ENCODE results near the gene HSP90AB1.
"Not testable (repeated sequence)": the region's sequence is repeated elsewhere in the genome, so short reads cannot be mapped to it uniquely, and the experiment has no call there.

HSP90AB1 gene

DNA sequence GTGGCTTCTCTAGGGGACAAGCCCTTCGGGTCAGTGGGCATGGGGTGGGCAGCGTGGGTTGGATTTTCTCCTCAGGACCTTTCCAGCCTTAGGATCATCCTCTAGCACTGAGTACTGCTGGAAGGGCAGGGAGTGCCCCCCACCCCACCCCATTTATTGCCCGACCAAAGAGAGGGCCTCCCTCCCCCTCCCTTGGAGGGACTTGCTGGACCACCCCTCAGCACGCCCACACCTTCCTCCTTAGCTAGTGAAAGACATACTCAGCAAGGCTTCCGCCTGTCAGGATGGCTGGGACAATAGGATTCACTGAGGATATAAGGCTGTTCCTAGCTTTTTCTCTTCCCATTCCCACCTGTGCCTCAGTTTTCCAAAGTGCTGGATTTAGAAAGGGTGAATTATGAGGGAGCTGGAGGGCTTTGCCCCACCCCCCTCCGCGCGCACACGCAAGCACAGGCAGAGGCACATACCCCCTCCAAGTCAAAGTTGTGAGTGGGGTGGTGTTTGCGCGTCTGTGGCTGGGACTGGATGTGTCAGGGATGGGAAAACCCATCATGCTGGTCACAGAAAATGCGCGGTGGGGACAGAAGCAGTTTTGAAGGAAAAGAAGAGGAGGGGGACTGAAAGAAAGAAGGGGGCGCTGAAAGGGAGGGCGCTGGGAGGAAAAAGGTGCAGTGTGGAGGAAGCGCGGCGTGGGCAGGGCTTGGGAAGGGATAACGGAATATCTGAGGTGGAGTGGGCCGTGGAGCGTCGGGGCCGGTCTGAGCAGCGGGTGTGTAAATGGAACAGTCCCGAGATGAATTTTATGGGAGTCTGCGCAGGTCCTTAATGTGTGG, 24.2 kb upstream of the HSP90AB1 start:
- DNase-seq (ENCODE audit: low read depth) = no peak

DNA sequence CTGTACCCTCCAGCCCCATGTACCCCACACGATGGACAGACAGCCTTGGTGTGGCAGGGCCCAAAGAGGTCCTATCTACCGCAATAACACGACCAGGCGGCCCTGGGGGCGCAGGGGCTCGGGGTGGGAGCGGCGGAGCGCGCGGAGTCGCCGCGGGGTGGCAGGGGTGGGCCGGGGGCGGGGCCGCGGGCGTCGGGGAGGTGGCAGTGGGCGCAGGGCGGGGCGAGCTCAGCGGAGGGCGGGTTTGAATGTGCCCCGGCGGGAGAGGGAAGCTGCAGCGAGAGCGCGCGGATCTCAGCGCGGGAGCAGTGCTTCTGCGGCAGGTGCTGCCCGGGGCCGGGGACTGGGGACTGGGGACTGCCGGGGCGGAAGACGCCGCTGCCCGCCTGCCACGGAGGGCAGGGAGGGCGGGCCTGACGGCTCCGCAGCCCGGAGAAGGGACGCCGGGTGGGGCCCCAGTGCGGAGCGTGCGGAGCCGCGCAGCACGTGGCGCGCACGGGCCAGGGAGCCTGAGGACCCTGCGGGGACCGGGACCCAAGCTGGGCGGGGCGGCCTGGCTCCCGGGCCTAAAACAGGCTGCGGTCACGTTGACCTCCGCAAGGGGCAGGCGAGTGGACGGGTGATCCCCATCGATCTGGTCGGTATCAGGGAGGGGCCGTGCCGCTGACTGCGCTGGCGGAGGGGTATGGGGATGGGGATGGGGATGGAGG, 23.4 kb upstream of the HSP90AB1 start, which contains the start of gene SLC29A1:
SLC29A1 (plus strand) TSS at position 277 of the 710 bp plus-strand sequence. CDS start 3,719 bp downstream, outside the sequence.
- peak; percentile 74 for DNase-seq (ENCODE audit: low read depth)

DNA sequence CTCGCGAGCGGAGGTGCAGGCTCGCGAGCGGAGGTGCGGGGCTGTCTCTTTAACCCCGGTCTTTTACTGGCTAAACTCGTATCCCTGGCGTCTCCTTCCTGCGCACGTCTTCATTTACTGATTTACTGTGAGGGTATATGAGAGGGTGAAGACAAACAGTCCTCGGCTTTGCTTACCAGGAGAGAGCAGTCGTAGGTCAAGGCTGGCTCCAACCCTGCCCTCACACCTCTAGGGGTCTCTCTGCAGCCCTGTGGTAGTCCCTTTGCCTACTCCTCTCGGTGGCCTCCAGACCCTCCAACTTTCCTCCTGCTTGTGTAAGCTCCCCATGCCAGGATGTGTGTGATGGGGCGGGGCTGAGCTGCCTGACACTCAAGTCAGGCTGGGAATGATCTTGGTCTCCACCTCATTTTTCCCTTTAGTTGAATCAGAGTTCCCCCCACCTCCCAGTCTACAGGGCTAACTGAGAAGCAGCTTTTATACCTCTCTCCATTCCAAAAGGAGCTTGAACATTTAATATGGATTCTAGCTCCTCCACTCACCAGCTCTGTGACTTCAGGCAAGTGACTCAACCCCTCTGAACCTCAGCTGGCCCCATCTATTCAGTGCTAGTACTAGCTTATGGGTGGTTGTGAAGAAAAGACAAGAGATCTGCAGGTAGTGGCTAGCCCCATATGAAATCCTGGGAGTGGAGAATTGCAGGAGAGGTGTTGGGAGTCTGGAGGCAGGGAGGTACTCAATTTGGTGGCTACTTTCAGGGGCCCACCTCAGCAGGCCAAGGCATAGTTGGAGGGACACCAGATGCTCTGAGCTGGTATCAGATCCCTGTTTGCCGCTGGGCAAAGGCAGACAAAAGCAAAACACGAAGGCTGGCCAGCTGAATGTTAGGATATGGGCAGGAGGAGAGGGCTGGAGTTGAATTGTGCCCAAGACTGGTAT, 22.6 kb upstream of the HSP90AB1 start:
- no peak for DNase-seq (ENCODE audit: low read depth)

DNA sequence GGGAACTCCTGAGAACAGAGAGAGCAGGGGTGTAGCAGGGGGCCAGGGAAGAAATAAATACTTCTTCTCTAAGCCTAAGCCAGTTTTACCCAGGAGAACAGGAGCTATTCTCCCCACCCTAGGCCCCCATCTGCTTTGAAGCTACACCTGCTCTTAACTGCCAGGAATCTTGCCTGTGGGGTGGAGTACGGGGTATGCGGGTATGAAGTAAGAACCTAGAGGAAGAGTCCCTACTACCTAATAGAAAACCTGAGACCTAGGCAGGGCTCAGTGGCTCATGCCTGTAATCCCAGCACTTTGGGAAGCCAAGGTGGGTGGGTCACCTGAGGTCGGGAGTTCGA, 22.0 kb upstream of the HSP90AB1 start:
- DNase-seq (ENCODE audit: low read depth) = no peak

DNA sequence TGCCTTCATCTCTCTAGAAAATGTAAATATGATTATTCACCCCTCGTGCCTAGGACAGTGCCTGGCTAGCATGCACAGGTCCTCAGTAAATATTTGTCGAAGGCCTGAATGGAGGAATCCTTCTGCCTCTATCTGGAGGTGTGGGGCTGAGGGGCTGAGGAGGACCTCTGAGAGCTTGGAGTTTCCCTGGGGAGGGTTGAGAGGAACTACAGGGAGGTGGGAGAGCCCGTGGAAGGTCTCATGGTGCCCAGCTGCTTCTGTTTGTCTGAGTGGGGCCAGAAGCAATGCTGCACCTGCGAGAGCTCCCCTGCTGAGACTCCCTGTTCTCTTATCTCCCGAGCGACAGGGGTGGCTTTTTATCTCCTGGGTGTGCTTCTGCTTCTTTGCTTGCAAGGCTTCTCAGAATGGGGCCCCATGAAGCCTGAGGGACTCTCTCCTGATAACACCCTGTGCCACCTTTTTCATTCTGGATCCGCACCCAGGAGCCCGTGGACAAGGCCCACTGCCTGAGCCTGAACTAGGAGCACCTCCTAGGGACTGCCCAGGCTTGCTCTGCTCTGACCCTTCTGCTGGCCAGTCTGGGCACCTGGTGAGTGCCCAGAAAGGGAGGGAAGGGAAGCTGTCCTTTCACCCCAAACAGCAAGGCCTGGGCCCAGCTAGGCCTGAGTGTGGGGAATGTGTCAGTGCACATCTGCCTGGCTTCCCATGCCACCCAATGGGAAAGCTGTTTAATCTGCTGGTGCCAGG, 21.1 kb upstream of the HSP90AB1 start:
- no peak for DNase-seq (ENCODE audit: low read depth)

DNA sequence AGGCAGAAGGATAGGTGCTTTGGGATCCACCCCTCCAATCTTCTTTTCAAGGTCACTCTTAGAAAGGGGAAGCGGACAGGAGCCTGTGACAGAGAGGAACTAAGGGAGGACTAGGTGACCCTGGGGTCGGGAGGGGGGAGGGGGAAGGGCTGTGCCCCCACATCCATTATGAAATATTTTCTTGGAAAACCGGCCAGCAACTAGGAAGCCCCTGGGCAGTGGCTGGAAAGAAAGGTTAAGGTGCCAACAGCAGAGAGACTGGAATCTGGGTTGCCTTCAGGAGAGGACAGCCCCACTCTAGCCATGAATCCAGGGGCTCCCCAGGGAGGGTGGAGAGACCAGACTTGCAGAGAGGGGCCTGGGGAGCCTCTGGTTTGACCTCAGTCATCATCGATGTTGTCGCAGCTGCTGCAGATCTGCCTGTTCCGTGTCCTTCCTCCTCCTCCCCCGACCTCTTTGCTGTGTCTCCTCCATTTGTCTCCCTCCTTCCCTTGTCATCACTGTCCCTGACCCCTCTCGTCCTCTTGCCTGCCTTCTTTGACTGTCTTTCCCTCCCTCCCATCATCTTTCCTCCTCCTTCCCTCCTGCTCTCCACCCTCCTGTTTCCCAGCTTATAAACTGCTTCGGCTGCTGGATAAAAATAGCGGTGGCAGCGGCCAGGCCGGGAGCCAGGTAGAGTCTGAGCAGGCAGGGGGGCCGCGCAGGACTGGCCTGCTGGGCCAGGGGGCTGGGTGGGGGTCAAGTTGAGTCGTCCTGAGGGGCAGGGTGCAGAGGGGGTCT, 20.3 kb upstream of the HSP90AB1 start:
- no peak for DNase-seq (ENCODE audit: low read depth)

DNA sequence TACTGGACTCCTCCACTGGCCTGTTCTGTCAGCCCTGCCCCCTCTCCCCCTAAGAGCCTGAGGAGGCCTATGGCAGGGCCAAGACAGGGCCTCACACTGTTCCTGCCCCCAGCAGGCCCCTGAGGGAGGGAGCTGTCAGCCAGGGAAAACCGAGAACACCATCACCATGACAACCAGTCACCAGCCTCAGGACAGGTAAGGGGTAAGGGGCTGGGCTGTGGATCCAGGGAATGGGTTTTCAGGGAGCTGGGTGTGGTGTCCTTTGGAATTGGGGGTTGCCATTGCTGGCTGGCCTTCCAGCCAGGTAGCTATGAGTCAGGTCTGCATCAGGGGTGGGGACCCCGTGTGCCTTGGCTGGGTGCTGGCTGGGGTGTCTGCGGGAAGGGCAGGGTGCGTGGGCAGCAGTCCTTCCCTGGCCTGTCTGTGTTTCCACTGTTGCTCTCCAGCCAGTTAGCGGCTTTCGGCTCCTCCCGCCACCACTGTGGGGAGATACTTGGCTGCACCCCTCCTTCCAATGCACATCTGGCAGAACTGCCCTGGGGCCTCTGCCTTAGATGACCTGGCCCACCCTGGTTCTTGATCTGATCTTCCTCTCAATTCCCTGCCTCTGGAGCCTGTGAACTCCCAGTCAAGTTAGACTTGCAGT, 19.6 kb upstream of the HSP90AB1 start:
- DNase-seq (ENCODE audit: low read depth) = no peak

DNA sequence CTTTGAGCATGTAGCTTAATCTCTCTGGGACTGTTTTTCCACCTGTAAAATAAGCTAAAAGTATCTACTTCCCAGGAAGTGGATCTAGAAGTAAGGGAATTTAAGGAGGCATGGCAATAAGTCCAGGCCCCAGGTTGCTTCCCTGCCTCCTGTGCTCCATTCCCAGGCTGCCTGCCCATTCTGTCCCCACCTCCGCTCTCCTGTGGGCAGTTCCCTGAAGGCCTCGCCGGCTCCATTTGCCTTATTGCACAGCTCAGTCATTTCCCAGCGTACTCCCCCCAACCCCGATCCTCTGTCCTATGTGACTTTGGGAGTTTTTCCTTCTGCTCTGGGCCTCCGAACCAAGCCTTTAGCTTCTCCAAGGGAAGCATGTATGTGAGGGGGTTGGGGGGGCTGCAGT, 18.9 kb upstream of the HSP90AB1 start:
- DNase-seq (ENCODE audit: low read depth) = no peak

DNA sequence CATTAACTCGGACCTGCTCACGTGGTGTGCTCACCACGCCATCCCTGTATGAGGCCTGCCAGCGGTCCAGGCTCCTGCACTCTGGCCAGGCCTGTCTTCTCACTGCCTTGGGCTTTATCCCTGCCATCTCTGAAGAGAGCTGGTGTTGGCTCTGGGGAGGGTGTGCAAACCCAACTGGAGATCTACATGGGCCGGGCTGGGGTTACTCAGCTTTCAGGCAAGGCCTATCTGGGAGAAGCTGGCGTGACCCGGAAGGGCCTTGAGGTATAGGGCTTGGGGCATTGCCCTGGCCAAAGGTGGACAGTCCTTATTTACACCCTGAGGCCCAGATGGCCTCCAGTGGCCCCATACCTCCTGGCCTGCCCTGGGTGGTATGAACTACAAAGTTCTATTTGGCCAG, 18.5 kb upstream of the HSP90AB1 start:
- DNase-seq (ENCODE audit: low read depth) = no peak

DNA sequence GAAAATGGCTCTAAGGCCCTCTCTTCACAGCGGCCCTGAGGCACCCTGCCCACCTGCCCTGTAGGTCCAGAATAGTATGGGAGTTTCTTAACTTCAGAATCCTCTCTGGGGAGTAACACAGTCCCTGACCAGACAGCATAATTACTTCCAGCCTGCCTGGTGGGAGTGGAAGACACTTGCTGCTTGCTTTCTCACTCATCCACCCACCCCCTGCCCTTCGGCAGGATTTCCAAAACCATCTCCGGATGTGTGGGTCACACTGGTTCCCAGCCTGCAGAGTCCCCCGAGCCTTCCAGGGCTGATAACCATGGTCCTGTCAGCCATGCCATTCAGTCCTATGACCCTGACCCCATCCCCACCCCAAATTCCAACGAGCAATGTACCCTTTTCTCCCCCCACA, 18.1 kb upstream of the HSP90AB1 start:
- no peak for DNase-seq (ENCODE audit: low read depth)

DNA sequence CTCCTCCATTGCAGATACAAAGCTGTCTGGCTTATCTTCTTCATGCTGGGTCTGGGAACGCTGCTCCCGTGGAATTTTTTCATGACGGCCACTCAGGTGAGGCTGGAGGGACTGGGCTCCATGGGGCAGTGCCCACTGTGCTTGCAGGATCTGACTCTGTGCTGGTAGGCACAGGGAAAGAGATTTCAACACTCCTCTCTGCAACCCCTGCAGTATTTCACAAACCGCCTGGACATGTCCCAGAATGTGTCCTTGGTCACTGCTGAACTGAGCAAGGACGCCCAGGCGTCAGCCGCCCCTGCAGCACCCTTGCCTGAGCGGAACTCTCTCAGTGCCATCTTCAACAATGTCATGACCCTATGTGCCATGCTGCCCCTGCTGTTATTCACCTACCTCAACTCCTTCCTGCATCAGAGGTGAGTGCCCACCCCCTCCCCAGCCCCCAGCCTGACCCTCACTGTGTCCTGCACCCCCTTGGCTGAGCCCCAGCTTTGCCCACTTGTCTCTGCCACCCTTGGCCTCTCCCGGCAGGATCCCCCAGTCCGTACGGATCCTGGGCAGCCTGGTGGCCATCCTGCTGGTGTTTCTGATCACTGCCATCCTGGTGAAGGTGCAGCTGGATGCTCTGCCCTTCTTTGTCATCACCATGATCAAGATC, 17.4 kb upstream of the HSP90AB1 start:
- no peak for DNase-seq (ENCODE audit: low read depth)

DNA sequence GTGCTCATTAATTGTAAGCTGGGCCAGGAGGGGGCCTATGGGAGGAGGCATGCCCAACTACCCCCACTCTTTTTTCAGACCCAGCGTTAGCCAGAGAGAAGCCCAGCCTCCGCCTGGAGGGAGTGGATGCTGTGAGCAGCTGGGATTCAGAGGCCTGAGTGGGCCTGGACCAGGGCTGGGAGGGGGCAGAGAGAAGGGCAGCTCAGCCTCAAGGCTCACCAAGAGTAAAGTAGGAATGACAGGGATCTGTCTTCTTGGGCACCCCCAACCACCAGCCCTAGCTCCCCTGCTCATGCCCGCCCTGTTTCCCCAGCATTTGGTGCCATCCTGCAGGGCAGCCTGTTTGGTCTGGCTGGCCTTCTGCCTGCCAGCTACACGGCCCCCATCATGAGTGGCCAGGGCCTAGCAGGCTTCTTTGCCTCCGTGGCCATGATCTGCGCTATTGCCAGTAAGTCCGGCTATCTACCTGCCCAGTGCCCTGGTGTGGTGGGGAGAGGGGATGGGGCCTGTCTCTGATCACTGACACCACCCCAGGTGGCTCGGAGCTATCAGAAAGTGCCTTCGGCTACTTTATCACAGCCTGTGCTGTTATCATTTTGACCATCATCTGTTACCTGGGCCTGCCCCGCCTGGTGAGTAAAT, 16.7 kb upstream of the HSP90AB1 start:
- DNase-seq (ENCODE audit: low read depth) = no peak

DNA sequence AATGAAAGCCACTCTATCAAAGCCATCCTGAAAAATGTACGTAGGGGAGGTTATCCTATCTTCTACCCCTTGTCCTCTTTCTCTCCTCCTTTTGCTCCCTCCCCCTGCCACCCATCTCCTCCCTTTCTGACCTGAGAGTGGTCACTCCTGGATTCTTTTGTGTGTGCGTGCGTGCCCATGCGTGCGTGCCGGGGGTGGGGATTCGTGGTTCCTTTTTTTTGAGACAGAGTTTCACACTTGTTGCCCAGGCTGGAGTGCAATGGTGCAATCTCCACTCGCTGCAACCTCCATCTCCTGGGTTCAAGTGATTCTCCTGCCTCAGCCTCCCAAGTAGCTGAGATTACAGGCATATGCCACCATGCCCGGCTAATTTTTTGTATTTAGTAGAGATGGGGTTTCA, 15.5 kb upstream of the HSP90AB1 start:
- not testable (repeated sequence) for DNase-seq (ENCODE audit: low read depth)

DNA sequence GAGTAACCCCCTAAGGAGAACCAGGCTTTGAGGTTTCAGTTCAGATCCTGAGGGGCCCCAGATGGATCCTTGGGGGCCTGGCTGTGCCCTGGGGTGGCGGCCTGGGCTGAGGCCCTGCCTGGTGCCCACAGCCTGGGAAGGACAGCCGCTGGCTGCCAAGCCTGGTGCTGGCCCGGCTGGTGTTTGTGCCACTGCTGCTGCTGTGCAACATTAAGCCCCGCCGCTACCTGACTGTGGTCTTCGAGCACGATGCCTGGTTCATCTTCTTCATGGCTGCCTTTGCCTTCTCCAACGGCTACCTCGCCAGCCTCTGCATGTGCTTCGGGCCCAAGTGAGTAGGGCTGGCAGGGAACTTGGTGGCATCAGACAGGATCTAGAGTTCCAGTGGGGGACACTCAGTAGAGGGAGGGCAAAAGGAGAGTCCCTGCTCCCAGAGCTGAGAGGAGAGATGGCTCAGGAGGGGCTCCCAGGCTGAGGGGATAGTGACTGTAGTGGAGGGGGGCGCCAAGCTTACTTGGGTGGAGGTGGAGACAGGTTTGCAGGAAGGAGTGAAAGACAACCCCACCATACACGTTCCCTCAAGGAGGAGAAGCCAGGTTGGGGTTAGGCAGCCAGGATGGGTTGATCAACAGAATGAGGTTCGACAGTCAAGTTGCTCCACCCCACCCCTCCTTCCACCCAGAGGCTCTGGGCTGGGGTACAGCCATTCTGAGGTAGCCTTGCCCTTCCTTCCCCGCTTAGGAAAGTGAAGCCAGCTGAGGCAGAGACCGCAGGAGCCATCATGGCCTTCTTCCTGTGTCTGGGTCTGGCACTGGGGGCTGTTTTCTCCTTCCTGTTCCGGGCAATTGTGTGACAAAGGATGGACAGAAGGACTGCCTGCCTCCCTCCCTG, 14.0 kb upstream of the HSP90AB1 start:
- no peak for DNase-seq (ENCODE audit: low read depth)

DNA sequence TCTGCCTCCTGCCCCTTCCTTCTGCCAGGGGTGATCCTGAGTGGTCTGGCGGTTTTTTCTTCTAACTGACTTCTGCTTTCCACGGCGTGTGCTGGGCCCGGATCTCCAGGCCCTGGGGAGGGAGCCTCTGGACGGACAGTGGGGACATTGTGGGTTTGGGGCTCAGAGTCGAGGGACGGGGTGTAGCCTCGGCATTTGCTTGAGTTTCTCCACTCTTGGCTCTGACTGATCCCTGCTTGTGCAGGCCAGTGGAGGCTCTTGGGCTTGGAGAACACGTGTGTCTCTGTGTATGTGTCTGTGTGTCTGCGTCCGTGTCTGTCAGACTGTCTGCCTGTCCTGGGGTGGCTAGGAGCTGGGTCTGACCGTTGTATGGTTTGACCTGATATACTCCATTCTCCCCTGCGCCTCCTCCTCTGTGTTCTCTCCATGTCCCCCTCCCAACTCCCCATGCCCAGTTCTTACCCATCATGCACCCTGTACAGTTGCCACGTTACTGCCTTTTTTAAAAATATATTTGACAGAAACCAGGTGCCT, 13.3 kb upstream of the HSP90AB1 start:
- DNase-seq (ENCODE audit: low read depth) = no peak

DNA sequence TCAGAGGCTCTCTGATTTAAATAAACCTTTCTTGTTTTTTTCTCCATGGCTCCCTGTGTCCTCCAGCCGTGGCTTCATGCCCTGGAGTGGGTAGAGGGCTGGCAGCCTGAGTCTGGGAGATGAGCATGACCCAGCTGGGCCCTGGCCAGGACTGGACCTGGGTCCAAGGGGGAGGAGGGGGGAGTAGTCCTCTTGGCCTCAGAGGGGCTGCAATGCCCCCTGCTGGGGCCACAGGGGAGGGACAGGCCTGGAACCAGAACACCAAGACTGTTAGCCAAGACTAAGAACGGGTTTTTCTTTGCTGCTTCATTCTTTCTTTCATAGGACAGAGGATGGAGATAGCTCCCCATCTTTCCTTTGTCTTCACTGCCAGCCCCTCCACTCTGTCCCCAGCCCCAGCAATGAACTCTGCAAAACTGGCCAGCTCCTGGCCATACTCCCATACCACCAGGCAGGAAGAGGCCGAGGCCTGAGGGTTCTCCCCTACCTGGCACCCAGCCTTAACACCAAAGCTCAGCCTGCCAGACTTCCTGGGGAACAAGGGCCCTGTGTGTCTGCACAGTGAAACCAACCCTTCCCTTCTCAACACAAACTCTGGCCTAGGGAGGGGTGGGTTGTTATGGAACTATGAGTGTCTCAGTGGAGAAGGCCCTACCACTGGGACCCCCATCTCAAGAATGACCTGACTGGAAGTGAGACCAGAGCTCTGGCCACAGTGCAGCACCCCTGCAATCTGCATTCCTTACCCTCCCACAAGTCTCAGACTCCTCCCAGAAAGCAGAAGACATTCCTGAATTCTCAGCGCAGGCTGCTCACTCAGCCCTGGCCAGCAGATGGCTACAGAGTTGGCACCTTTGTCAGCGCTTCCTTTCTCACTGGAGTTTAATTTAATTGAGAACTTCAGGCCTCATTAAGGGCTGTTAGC, 12.5 kb upstream of the HSP90AB1 start:
- DNase-seq (ENCODE audit: low read depth) = no peak

DNA sequence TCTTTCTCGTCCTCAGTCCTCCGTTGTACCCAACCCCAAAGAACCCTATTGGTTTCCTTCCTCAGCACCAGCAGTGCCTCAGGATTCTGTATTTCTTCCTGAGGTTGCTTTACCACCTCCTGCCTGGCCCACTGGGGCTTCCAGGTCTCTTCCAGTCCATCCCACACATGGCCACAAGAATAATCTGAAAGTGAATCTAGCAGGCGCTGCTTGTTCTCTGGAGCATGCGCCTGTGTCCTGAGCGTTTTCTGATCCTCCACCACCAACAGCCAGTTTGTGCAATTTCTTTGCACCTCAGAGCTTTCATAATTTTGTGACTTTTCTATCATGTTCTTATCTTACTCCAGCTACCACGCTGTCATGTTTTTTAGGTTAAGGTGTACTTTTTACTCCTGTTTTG, 11.6 kb upstream of the HSP90AB1 start:
- no peak for DNase-seq (ENCODE audit: low read depth)
